ENCODE data around the gene ST8SIA2. TPM values are rescaled to one million over a fixed set of nuclear protein-coding genes. Genes with fewer than 3 reads are reported as not detected.

ST8SIA2 gene
- total RNA-seq, 4 donors from 2014 or later, result 0.27 to 0.79 TPM; not detected in 2

DNA sequence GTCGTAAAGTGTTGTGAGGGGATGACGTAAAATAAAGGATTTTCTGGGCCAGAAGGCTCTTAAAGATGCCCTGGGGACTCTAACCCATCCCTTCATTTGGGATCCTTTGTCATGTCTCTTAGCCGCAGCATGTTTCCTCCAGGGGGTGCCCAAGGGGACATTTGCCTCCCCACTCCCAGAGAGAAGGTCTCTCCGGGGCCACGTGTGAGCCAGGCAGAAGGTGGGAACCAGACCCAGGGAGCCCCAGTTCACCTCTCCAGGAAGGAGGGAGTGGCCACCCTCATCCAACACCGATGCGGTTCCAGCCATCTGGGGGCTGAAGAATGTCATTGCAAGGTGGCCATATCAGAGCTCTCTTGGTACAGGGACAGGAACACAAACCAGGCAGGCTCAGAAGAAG, 25.2 kb downstream of the ST8SIA2 start:
- TF ChIP-seq EP300 (IDR thresholded peaks at IDR 0.05; ENCODE audit: low read depth) (no peak), POLR2A (IDR thresholded peaks at IDR 0.05) (no peak), POLR2AphosphoS5 (IDR thresholded peaks at IDR 0.05) (no peak), CTCF (IDR thresholded peaks at IDR 0.05) (no peak)
- H3K4me3 ChIP-seq, result no peak overlapping the region
- 65 to 100% methylated on average over 3 to 7 of the region's 7 CpGs for WGBS, 2 donors (ENCODE audit: low coverage in 1 of 2)
- H3K36me3 ChIP-seq, result no peaks in the 10 kb centered on the region
- H3K4me1 ChIP-seq, result no peaks in the 10 kb centered on the region
- DNase-seq, result no peak
- no peak overlapping the region for H3K27ac ChIP-seq
- in situ Hi-C loops (cut with MboI; ENCODE audit: low pct_ligation_motif_present in 1 of 4, low pct_unique_long_range_greater_than_20kb in 1 of 4, low sequenced_read_pairs in 3 of 4) (no loop called here), intact Hi-C loops (cut with DNase I; ENCODE audit: low total_unique reads) (no loop called here)
- H3K9me3 ChIP-seq, result no peaks in the 10 kb centered on the region
- H3K27me3 ChIP-seq, result no peaks in the 10 kb centered on the region

GRCh38 chr15:92421976-92422375, 28.3 kb downstream of the ST8SIA2 start:
- H3K9me3 ChIP-seq, result no peaks in the 10 kb centered on the region
- H3K36me3 ChIP-seq, result no peaks in the 10 kb centered on the region
- no peak overlapping the region for H3K27ac ChIP-seq
- WGBS, 2 donors (ENCODE audit: low coverage in 1 of 2), result 73% methylated on average over 1 of the region's 1 CpG; no CpG with 5 or more reads in 1 of the 2 donors
- no peaks in the 10 kb centered on the region for H3K4me1 ChIP-seq
- in situ Hi-C loops (cut with MboI; ENCODE audit: low pct_ligation_motif_present in 1 of 4, low pct_unique_long_range_greater_than_20kb in 1 of 4, low sequenced_read_pairs in 3 of 4) (no loop called here), intact Hi-C loops (cut with DNase I; ENCODE audit: low total_unique reads) (no loop called here)
- H3K4me3 ChIP-seq, result no peak overlapping the region
- no peaks in the 10 kb centered on the region for H3K27me3 ChIP-seq
- no peak for DNase-seq
- no peak for TF ChIP-seq POLR2A (IDR thresholded peaks at IDR 0.05)
- no peak for TF ChIP-seq EP300 (IDR thresholded peaks at IDR 0.05; ENCODE audit: low read depth)
- no peak for TF ChIP-seq CTCF (IDR thresholded peaks at IDR 0.05)
- TF ChIP-seq POLR2AphosphoS5 (IDR thresholded peaks at IDR 0.05), result no peak

- 66 to 75% methylated on average over 10 to 12 of the region's 12 CpGs for WGBS, 2 donors (ENCODE audit: low coverage in 1 of 2)
- intact Hi-C loops (cut with DNase I; ENCODE audit: low total_unique reads), result no loop called here
- no peaks in the 10 kb centered on the region for H3K27me3 ChIP-seq
- in situ Hi-C loops (cut with MboI; ENCODE audit: low pct_ligation_motif_present in 1 of 4, low pct_unique_long_range_greater_than_20kb in 1 of 4, low sequenced_read_pairs in 3 of 4), result no loop called here
- H3K4me1 ChIP-seq, result no peaks in the 10 kb centered on the region
- TF ChIP-seq EP300 (IDR thresholded peaks at IDR 0.05; ENCODE audit: low read depth), result no peak
- TF ChIP-seq CTCF (IDR thresholded peaks at IDR 0.05), result no peak
- no peak for TF ChIP-seq POLR2A (IDR thresholded peaks at IDR 0.05)
- no peaks in the 10 kb centered on the region for H3K36me3 ChIP-seq
- no peak for DNase-seq
- no peak overlapping the region for H3K27ac ChIP-seq
- H3K9me3 ChIP-seq, result no peaks in the 10 kb centered on the region
- H3K4me3 ChIP-seq, result no peak overlapping the region
Measured at GRCh38 chr15:92425578-92426225, 32.0 kb downstream of the ST8SIA2 start.

DNA sequence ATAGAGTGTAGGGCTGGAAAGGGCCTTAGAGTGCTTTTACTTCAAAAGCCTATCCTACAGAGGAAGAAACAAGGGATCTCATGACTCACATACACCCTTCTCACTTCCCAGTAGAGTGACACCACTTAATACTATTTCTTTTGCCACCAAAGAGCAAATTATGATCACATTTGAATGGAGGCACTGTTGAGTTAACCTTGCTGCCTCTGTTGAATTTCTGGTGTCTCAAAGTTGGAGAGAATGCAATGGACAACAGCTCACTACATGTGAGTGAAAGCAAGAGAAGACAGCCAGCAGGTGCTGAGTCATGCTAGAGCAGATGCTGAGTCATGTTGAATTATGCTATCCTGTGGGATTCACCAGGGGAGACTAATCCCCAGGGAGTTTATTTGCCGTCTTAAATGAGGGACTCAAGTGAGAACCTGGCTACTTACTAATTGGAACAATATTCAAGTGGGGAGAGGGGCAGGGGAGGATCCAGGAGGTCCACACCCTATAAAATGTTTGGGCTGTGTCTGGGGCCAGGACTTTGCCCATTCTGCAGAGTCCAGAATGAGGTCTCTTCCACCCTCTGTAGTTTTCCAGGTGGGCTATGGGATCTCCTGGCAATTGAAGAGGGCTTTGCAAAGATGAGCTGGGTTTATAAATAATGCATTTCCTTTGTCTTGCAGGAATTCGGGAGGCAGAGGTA, 35.8 kb downstream of the ST8SIA2 start:
- Histone ChIP-seq H3K4me1 (no peaks in the 10 kb centered on the region), H3K27me3 (no peaks in the 10 kb centered on the region), H3K4me3 (no peak overlapping the region), H3K36me3 (no peaks in the 10 kb centered on the region), H3K9me3 (no peaks in the 10 kb centered on the region), H3K27ac (no peak overlapping the region)
- intact Hi-C loops (cut with DNase I; ENCODE audit: low total_unique reads) (no loop called here), in situ Hi-C loops (cut with MboI; ENCODE audit: low pct_ligation_motif_present in 1 of 4, low pct_unique_long_range_greater_than_20kb in 1 of 4, low sequenced_read_pairs in 3 of 4) (no loop called here)
- WGBS, 2 donors (ENCODE audit: low coverage in 1 of 2), result 47% methylated on average over 2 of the region's 2 CpGs; no CpG with 5 or more reads in 1 of the 2 donors
- no peak for DNase-seq
- TF ChIP-seq CTCF (IDR thresholded peaks at IDR 0.05) (no peak), EP300 (IDR thresholded peaks at IDR 0.05; ENCODE audit: low read depth) (no peak), POLR2A (IDR thresholded peaks at IDR 0.05) (no peak), POLR2AphosphoS5 (IDR thresholded peaks at IDR 0.05) (no peak)

All from transverse colon (tissue), 4 donors.